ENCODE data around the gene TPI1. TPM values are rescaled to one million over a fixed set of nuclear protein-coding genes. Genes with fewer than 3 reads are reported as not detected.
"Not testable (repeated sequence)": the region's sequence is repeated elsewhere in the genome, so short reads cannot be mapped to it uniquely, and the experiment has no call there.

TPI1 gene
- total RNA-seq, 1 donor from 2014 or later: 482 TPM

- no peak for TF ChIP-seq CTCF (IDR thresholded peaks at IDR 0.05)
- Histone ChIP-seq H3K4me3 (no peak overlapping the region), H3K27ac (no peak overlapping the region), H3K36me3 (peaks cover 69 to 77% of the 10 kb centered on the region in 2 donors), H3K27me3 (no peaks in the 10 kb centered on the region), H3K9me3 (no peaks in the 10 kb centered on the region), H3K4me1 (peaks cover 0 to 10% of the 10 kb centered on the region in 2 donors)
- no peak for DNase-seq (ENCODE audit: low spot score in 2 of 2)
- intact Hi-C loops (cut with DNase I): no loop called here
Observed at GRCh38 chr12:6863033-6863432, 4.3 kb upstream of the TPI1 start.

- Histone ChIP-seq H3K4me3 (no peak overlapping the region), H3K9me3 (no peaks in the 10 kb centered on the region), H3K27ac (no peak overlapping the region), H3K36me3 (peaks cover 61 to 69% of the 10 kb centered on the region in 2 donors), H3K4me1 (peaks cover 4 to 16% of the 10 kb centered on the region in 2 donors), H3K27me3 (no peaks in the 10 kb centered on the region)
- intact Hi-C loops (cut with DNase I): no loop called here
- DNase-seq (ENCODE audit: low spot score in 2 of 2): no peak
- no peak for TF ChIP-seq CTCF (IDR thresholded peaks at IDR 0.05)
Observed at GRCh38 chr12:6863586-6864321, 3.6 kb upstream of the TPI1 start.

GRCh38 chr12:6865307-6865706 lies 2.0 kb upstream of the TPI1 start:
- H3K4me3 ChIP-seq; intact Hi-C loops (cut with DNase I); DNase-seq (ENCODE audit: low spot score in 2 of 2); H3K9me3 ChIP-seq; H3K27ac ChIP-seq; H3K27me3 ChIP-seq: not testable (repeated sequence)
- H3K4me1 ChIP-seq: peaks cover 7 to 27% of the 10 kb centered on the region in 2 donors
- peaks cover 54 to 61% of the 10 kb centered on the region in 2 donors for H3K36me3 ChIP-seq

- no peak for TF ChIP-seq CTCF (IDR thresholded peaks at IDR 0.05)
- peaks cover 7 to 32% of the 10 kb centered on the region in 2 donors for H3K4me1 ChIP-seq
- H3K27ac ChIP-seq: peak overlapping the region; percentile 99
- intact Hi-C loops (cut with DNase I): loop anchor here (2.0 kb wide), 1 partner anchor 14 kb away; the partner anchor contains the start of gene USP5
- H3K27me3 ChIP-seq: no peaks in the 10 kb centered on the region
- H3K36me3 ChIP-seq: peaks cover 54 to 61% of the 10 kb centered on the region in 2 donors
- DNase-seq (ENCODE audit: low spot score in 2 of 2): no peak
- peak overlapping the region; percentile 91 to 94 for H3K4me3 ChIP-seq
- no peaks in the 10 kb centered on the region for H3K9me3 ChIP-seq
Observed at GRCh38 chr12:6866163-6866919, 990 bp upstream of the TPI1 start.

- no peak for TF ChIP-seq CTCF (IDR thresholded peaks at IDR 0.05)
- intact Hi-C loops (cut with DNase I): loop anchor here (1.0 to 2.0 kb wide), 3 partner anchors 14 to 76 kb away; partner anchors contain the start of genes LRRC23, RNU7-1 and USP5
- DNase-seq (ENCODE audit: low spot score in 2 of 2): peak in 1 of 2 donors; percentile 91
- peak overlapping the region; percentile 91 to 94 for H3K4me3 ChIP-seq
- peaks cover 49 to 54% of the 10 kb centered on the region in 2 donors for H3K36me3 ChIP-seq
- H3K9me3 ChIP-seq: no peaks in the 10 kb centered on the region
- peak overlapping the region; percentile 99 for H3K27ac ChIP-seq
- peaks cover 12 to 38% of the 10 kb centered on the region in 2 donors for H3K4me1 ChIP-seq
- no peaks in the 10 kb centered on the region for H3K27me3 ChIP-seq
Observed at GRCh38 chr12:6866920-6867412, 365 bp upstream of the TPI1 start.
